ENCODE measurements around the gene GNG10. TPM values are rescaled to one million over a fixed set of nuclear protein-coding genes. Genes with fewer than 3 reads are reported as not detected.
A peak's percentile ranks its signal among the peaks of the same experiment; 100 is the strongest.
"Not testable (repeated sequence)": the region's sequence is repeated elsewhere in the genome, so short reads cannot be mapped to it uniquely, and the experiment has no call there.

Gene GNG10
- 9.3 and 10.2 TPM in 2 replicates for total RNA-seq

DNA sequence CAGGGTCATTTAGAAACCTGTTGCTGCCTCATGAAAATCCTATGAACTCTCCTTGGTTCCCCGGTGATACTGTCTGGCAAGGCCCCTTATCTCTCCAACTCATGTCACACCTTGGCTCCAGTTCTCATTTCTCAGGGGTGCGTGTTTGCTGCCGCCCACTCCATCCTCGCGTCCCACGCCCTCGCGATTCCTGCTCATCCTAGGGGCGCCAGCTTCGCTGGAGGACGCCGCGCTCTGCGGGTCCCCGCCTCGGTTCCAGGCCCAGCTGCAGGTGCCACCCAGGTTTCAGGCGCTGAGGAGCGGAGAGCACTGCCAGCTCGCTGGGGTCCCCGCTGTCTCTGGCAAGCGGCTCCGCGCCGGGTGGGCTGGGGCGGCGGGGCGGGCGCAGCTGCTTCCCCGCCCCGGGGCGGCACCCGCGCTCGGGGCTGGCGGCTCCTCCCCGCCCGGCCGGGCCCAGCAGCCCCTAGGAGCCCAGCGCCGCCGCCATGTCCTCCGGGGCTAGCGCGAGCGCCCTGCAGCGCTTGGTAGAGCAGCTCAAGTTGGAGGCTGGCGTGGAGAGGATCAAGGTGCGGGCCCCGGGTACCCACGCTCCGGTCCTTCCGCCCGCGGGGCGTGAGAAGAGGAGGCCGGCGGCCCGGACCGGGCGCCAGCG is at the start of gene GNG10:
Gene GNG10 (plus strand): TSS at position 456 of the 652 bp plus-strand sequence. CDS start 30 bp downstream, at position 486.
- CTCF ChIA-PET, result no interaction called here
- DNase-seq (peak; percentile 76), ATAC-seq (ENCODE audit: low read depth) (peak; percentile 96)
- POLR2A ChIA-PET, result interaction anchor here (0.6 to 2.9 kb wide), 2 partner anchors 30 to 178 kb away, joined by 3 to 17 read pairs; partner anchors contain the start of gene DNAJC25
- TF ChIP-seq, protein P1, sequence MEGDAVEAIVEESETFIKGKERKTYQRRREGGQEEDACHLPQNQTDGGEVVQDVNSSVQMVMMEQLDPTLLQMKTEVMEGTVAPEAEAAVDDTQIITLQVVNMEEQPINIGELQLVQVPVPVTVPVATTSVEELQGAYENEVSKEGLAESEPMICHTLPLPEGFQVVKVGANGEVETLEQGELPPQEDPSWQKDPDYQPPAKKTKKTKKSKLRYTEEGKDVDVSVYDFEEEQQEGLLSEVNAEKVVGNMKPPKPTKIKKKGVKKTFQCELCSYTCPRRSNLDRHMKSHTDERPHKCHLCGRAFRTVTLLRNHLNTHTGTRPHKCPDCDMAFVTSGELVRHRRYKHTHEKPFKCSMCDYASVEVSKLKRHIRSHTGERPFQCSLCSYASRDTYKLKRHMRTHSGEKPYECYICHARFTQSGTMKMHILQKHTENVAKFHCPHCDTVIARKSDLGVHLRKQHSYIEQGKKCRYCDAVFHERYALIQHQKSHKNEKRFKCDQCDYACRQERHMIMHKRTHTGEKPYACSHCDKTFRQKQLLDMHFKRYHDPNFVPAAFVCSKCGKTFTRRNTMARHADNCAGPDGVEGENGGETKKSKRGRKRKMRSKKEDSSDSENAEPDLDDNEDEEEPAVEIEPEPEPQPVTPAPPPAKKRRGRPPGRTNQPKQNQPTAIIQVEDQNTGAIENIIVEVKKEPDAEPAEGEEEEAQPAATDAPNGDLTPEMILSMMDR (IDR thresholded peaks at IDR 0.05), result no peak
- Mint-ChIP-seq H3K27me3 (no peaks in the 10 kb centered on the region), H3K27ac (peak within 1 kb of the TSS; percentile 85), H3K4me3 (peak within 1 kb of the TSS; percentile 95), H3K4me1 (peaks cover 27% of the 10 kb centered on the region), H3K36me3 (ENCODE audit: low read depth) (peaks cover 13% of the 10 kb centered on the region), H3K9me3 (no peaks in the 10 kb centered on the region)
- intact Hi-C loops (cut with micrococcal nuclease), result loop anchor here (2.0 to 10.0 kb wide), 2 partner anchors 176 to 718 kb away; partner anchors contain the start of gene ECPAS

DNA sequence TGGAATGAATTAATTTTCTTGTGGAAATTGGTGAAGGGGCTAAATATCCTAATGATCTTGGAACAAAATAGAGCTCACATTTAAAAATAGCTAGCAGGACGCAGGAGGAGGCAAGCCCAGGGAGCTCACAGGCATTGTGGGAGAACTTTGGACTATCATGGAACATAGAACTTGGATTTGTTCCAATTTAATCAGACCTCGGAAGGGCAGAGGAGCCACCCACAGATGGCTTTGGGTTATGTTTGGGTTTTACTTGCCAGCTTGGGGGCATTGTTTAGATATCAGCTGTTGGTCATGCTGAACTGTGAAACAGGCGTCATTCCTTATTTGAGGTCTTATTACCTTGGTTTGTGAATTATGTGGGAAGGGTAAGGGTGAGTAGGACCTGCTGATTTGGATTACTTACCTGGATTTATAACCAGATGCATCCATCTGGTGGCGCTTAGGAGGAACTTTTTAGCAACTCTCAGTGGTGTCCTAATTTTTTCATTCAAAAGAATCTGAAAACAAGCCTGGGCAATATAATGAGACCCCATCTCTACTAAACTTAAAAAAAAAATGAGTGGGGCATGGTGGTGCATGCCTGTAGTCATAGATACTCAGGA is 47.9 kb upstream of the GNG10 start:
- H3K9me3 Mint-ChIP-seq, result no peaks in the 10 kb centered on the region
- H3K27me3 Mint-ChIP-seq, result peaks cover 40% of the 10 kb centered on the region
- intact Hi-C loops (cut with micrococcal nuclease), result no loop called here
- no peak overlapping the region for H3K4me3 Mint-ChIP-seq
- no peaks in the 10 kb centered on the region for H3K4me1 Mint-ChIP-seq
- no peaks in the 10 kb centered on the region for H3K36me3 Mint-ChIP-seq (ENCODE audit: low read depth)
- H3K27ac Mint-ChIP-seq, result no peak overlapping the region
- TF ChIP-seq, protein P1 (IDR thresholded peaks at IDR 0.05), result no peak
- ChIA-PET POLR2A (no interaction called here), CTCF (no interaction called here)
- ATAC-seq (ENCODE audit: low read depth) (no peak), DNase-seq (no peak)

DNA sequence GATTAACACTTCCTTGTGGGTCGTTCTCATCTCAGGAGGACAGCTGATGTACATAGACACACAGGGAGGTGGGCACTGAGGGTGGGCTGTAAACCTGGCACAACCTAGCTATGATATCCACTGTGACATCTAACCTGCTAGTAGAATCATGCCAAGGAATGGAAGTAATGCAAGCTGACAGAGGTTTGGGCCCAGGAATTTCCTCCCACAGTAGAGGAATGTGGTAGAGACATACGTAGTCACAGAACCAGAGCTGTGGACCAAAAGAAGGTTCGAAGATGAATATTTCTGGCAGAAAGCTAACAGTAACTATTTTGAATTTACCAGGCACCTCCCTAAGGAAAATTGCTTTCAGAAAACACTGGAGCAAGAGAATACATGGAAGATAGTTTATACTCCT is 45.5 kb upstream of the GNG10 start:
- no peak overlapping the region for H3K4me3 Mint-ChIP-seq
- no peaks in the 10 kb centered on the region for H3K9me3 Mint-ChIP-seq
- H3K27me3 Mint-ChIP-seq, result peaks cover 25% of the 10 kb centered on the region
- ATAC-seq (ENCODE audit: low read depth) (no peak), DNase-seq (no peak)
- H3K27ac Mint-ChIP-seq, result no peak overlapping the region
- intact Hi-C loops (cut with micrococcal nuclease), result no loop called here
- POLR2A ChIA-PET, result interaction anchor here (0.6 kb wide), 1 partner anchor 17 kb away, joined by 3 read pairs; no protein-coding TSS in a partner anchor
- no peaks in the 10 kb centered on the region for H3K4me1 Mint-ChIP-seq
- H3K36me3 Mint-ChIP-seq (ENCODE audit: low read depth), result no peaks in the 10 kb centered on the region
- TF ChIP-seq, protein P1 (IDR thresholded peaks at IDR 0.05), result no peak
- CTCF ChIA-PET, result no interaction called here

DNA sequence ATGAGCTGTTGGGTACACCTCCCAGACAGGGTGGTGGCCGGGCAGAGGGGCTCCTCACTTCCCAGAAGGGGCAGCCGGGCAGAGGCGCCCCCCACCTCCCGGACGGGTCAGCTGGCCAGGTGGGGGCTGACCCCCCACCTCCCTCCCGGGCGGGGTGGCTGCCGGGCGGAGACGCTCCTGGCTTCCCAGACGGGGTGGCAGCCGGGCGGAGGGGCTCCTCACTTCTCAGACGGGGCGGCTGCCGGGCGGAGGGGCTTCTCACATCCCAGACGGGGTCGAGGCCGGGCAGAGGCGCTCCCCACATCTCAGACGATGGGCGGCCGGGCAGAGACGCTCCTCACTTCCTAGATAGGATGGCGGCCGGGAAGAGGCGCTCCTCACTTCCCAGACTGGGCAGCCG is 44.1 kb upstream of the GNG10 start:
- H3K4me3 Mint-ChIP-seq, result not testable (repeated sequence)

DNA sequence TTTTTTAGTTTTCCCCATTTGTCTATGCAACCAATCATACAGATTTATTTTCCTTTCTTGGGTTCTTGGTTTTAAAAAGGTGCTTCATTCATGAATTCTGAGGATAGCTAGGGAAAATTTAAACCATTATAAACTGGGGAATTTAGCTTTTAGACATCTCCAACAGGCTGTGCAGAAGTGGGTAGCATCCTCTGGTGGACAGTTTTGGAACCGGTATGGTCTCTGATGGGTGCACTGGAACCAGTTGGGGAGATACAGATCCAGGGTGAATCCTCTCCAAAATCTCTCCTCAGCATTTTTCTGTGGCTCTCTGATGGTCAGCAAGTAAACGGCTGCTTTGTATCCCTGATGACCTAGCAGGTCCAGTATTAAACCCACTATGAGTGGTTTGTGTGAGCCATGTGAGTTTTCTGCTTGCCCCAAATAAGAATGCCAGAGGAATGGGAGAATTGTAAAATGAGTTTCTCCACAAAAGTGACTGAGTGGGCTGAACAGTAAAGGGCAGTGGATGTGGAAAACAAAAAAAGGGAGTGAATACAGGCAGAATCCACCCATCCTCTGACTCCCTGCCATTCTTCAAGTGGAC is 39.4 kb upstream of the GNG10 start:
- ATAC-seq (ENCODE audit: low read depth), result no peak
- H3K27ac Mint-ChIP-seq, result no peak overlapping the region

More for the DNA sequence above, 44.1 kb upstream of the GNG10 start:
- intact Hi-C loops (cut with micrococcal nuclease); POLR2A ChIA-PET; DNase-seq; ATAC-seq (ENCODE audit: low read depth); CTCF ChIA-PET; H3K27ac Mint-ChIP-seq; H3K36me3 Mint-ChIP-seq (ENCODE audit: low read depth); H3K9me3 Mint-ChIP-seq; H3K4me1 Mint-ChIP-seq: not testable (repeated sequence)
- H3K27me3 Mint-ChIP-seq, result peaks cover 25% of the 10 kb centered on the region

More for the DNA sequence above, 39.4 kb upstream of the GNG10 start:
- TF ChIP-seq, protein P1 (IDR thresholded peaks at IDR 0.05), result no peak
- no peaks in the 10 kb centered on the region for H3K4me1 Mint-ChIP-seq
- intact Hi-C loops (cut with micrococcal nuclease), result no loop called here
- CTCF ChIA-PET, result interaction anchor here (0.6 to 1.0 kb wide), 3 partner anchors 10 to 221 kb away, joined by 3 to 4 read pairs (median 4); no protein-coding TSS in a partner anchor
- DNase-seq, result no peak
- H3K4me3 Mint-ChIP-seq, result no peak overlapping the region
- peaks cover 14% of the 10 kb centered on the region for H3K27me3 Mint-ChIP-seq
- no peaks in the 10 kb centered on the region for H3K9me3 Mint-ChIP-seq
- POLR2A ChIA-PET, result interaction anchor here (1.0 kb wide), 1 partner anchor 9 kb away, joined by 3 read pairs; the partner anchor contains the start of gene DNAJC25
- no peaks in the 10 kb centered on the region for H3K36me3 Mint-ChIP-seq (ENCODE audit: low read depth)
